H1 (cell line): ENCODE data around the gene NME8. TPM values are rescaled to one million over a fixed set of nuclear protein-coding genes. Genes with fewer than 3 reads are reported as not detected.

ENCODE experiments used
- CHD7 ChIP-seq: fragments of 300-600 bp; sonication (generic); IDR thresholded peaks from 2 replicates; pipeline ENCODE4 v1.7.1; 2012; ENCODE audit warnings: low read length, moderate library complexity, mild to moderate bottlenecking, inconsistent platforms; ENCODE audit not compliant: insufficient replicate concordance
- polyA plus RNA-seq, 7 experiments: library from polyadenylated mRNA; depleted of rRNA in 3 of 7; stranded (reverse) in 5 of 7; unstranded in 2 of 7; fragments of >200 nt in 5 of 7; fragments of 200-250 nt in 2 of 7; gene quantifications; 1 replicate in 5 of 7; 2 replicates in 1 of 7; 4 replicates in 1 of 7; pipeline versions ENCODE4 v1.2.1 to v1.2.3, GENCODE V29; 2011 to 2013; ENCODE audit warnings: missing spikeins in 2 of 7, mixed read lengths in 2 of 7
- total RNA-seq: library from RNA; stranded (reverse); fragmentation: NEBNext Ultra II Directional; extraction: Animal tissue kit (Norgen Biotek cat#: 25700); gene quantifications from 2 replicates; pipeline ENCODE4 v1.2.1, GENCODE V29; 2021

NME8 gene
- total and polyA plus RNA-seq, 2 of the 8 experiments (the other 6 are each of a cell fraction or from before 2014, with no cell fraction given), result 0.22 to 0.44 TPM

GRCh38 chr7:37820708-37821468 is 27.5 kb upstream of the NME8 start (continued):
- no peak for TF ChIP-seq CHD7
- TF ChIP-seq, all 59 proteins: peak for 0
